Neural cell (in vitro differentiated cells): Measurements from ENCODE around the gene C22orf31.

Experiments used
- EP300 ChIP-seq: fragments of 450-650 bp; conservative IDR thresholded peaks from 2 replicates; pipeline ENCODE4 v1.6.1; 2014; ENCODE audit warnings: antibody characterized with exemption, mild to moderate bottlenecking, moderate library complexity; ENCODE audit not compliant: poor library complexity, severe bottlenecking
- EZH2 ChIP-seq: fragments of 200-600, 300-800 bp; shearing (Covaris generic), sonication (generic); IDR thresholded peaks from 2 replicates; pipeline ENCODE4 v1.6.1; 2014; ENCODE audit warnings: antibody characterized with exemption, low read length, borderline replicate concordance, mild to moderate bottlenecking; ENCODE audit not compliant: insufficient read depth, poor library complexity, severe bottlenecking
- POLR2AphosphoS5 ChIP-seq: IDR thresholded peaks from 2 replicates; pipeline ENCODE4 v1.6.1; 2012
- RAD21 ChIP-seq: fragments of 450-650 bp; conservative IDR thresholded peaks from 2 replicates; pipeline ENCODE4 v1.6.1; 2014; ENCODE audit warnings: antibody characterized with exemption, mild to moderate bottlenecking, moderate library complexity
- TF ChIP-seq, protein P1 (sequence below): fragments of 450-650 bp; IDR thresholded peaks from 2 replicates; pipeline ENCODE4 v1.5.1; 2014; ENCODE audit warnings: antibody characterized with exemption, mild to moderate bottlenecking, moderate library complexity; ENCODE audit not compliant: poor library complexity, severe bottlenecking
- TF ChIP-seq, protein P2 (sequence below): IDR thresholded peaks from 2 replicates; pipeline ENCODE4 v1.6.1; 2012; ENCODE audit warnings: borderline replicate concordance

DNA sequence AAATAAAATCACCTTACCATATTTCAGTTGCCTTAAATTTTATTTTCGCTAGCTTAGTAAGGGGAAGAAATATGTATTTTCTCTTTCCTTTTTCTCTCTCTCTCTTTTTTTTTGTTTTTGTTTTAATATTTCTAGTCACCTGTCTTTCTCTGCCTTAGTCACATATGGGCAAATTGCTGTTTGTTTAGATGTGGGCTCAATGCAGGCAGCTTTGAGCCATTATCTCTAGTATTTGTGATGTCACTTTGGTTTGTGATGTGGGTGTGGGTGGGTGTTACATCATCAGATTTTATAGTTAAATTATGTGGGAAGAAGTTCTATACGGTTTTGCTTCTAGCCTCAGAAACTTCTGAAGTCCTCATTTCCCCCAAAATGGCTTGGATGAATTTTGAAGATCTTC is at the start of gene C22orf31:
- TF ChIP-seq, protein P1, sequence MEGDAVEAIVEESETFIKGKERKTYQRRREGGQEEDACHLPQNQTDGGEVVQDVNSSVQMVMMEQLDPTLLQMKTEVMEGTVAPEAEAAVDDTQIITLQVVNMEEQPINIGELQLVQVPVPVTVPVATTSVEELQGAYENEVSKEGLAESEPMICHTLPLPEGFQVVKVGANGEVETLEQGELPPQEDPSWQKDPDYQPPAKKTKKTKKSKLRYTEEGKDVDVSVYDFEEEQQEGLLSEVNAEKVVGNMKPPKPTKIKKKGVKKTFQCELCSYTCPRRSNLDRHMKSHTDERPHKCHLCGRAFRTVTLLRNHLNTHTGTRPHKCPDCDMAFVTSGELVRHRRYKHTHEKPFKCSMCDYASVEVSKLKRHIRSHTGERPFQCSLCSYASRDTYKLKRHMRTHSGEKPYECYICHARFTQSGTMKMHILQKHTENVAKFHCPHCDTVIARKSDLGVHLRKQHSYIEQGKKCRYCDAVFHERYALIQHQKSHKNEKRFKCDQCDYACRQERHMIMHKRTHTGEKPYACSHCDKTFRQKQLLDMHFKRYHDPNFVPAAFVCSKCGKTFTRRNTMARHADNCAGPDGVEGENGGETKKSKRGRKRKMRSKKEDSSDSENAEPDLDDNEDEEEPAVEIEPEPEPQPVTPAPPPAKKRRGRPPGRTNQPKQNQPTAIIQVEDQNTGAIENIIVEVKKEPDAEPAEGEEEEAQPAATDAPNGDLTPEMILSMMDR = no peak
- TF ChIP-seq RAD21 (no peak), POLR2AphosphoS5 (no peak), EZH2 (no peak), EP300 (no peak)
- TF ChIP-seq, protein P2, sequence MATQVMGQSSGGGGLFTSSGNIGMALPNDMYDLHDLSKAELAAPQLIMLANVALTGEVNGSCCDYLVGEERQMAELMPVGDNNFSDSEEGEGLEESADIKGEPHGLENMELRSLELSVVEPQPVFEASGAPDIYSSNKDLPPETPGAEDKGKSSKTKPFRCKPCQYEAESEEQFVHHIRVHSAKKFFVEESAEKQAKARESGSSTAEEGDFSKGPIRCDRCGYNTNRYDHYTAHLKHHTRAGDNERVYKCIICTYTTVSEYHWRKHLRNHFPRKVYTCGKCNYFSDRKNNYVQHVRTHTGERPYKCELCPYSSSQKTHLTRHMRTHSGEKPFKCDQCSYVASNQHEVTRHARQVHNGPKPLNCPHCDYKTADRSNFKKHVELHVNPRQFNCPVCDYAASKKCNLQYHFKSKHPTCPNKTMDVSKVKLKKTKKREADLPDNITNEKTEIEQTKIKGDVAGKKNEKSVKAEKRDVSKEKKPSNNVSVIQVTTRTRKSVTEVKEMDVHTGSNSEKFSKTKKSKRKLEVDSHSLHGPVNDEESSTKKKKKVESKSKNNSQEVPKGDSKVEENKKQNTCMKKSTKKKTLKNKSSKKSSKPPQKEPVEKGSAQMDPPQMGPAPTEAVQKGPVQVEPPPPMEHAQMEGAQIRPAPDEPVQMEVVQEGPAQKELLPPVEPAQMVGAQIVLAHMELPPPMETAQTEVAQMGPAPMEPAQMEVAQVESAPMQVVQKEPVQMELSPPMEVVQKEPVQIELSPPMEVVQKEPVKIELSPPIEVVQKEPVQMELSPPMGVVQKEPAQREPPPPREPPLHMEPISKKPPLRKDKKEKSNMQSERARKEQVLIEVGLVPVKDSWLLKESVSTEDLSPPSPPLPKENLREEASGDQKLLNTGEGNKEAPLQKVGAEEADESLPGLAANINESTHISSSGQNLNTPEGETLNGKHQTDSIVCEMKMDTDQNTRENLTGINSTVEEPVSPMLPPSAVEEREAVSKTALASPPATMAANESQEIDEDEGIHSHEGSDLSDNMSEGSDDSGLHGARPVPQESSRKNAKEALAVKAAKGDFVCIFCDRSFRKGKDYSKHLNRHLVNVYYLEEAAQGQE = no peak
